NCI-H226 (cell line): ENCODE data around the gene LYSMD3.

Experiments used
- DNase-seq: peaks from one replicate; pipeline ENCODE4 v3.0.0-alpha.2; 2015

LYSMD3 gene

DNA sequence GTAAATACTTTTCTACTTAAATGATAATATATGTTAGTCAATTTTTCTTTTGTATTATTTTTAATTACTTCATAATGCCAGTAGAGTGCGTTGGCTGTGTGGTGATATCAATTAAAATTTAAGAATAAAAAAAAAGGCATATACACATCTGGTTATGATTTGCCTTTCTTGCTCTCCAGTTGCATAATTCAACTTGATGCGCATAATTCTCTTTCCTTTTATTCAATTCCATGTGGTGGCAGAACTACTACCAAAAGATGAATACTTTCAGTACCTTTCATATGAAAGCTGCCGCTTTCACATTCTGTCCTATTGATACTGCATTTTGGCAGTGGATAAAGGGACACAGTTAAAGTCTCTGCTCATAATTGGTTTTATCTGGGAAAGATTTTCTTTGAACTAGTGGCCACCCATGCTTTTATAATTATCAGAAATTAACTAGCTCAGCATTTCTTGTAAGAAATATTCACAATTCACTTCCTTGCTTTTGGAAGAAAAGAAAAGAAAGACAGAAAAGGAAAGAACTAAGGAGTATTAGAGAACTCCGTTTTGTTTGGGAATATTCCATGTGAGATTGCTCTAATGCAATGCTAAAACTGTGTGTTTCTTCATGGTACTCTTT is 16.9 kb upstream of the LYSMD3 start:
- DNase-seq: no peak

DNA sequence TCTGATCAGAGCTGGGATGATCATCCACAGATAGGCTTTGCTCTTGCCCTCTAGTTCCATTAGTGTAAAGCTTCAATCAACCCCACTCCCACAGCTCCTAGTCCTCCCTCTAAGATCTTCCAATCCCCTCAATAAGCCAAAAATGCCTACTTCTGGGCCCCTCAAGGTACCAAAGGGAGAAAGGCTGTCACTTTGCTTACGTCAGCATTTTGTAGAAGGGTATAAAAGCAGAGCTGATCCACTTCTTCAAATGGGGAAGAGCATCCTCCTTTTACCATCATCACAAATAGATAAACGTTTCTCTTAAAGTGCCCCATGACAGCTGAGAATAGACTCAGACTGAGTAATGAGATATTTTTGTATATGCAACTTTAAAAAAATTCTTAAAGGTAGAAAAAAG is 16.1 kb upstream of the LYSMD3 start:
- no peak for DNase-seq

DNA sequence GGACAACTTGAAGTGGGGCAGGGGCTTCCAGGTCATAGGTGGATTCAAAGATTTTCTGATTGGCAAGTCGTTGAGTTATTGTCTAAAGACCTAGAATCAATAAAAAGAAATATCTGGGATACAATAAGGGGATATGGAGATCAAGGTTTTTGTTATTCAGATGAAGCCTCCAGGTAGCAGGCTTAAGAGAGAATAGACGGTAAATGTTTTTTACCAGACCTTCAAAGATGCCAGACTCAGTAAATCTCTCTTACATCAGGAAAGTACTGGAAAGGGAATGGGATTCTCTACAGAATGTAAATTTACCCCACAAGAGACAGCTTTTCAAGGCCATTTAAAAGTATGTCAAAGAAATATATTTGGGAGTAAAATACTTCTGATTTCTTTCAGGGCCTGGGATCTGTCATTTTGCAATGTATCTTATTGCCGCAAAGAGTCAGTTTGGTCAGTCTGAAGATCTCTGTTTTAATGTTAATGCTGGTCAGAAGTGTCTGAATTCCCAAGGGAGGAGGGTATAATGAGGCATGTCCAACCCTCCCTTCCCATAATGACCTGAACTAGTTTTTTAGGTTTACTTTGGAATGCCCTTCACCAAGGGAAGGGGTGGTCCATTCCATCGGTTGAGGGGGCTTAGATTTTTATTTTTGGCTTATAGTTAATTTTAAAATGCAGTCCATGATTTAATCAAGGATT is 13.6 kb upstream of the LYSMD3 start:
- DNase-seq: no peak

DNA sequence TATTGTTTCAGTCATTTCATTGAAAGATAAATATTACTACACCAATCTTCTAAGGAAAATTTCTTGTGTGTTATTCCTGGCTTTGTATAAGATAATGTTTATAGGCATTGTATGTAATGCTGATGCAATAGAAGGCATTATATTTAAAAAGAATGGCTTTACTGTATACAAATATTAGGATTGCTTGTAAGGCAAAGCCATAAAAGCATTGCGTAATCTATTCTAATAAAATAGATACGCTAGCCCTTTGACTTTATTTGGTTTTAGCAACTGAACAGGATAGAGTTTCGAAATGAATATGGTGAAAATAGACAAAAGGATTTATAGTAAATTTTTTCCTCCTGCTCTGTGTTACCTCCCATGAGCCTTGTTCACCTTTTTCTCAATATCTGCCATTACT is 5.5 kb upstream of the LYSMD3 start:
- no peak for DNase-seq

DNA sequence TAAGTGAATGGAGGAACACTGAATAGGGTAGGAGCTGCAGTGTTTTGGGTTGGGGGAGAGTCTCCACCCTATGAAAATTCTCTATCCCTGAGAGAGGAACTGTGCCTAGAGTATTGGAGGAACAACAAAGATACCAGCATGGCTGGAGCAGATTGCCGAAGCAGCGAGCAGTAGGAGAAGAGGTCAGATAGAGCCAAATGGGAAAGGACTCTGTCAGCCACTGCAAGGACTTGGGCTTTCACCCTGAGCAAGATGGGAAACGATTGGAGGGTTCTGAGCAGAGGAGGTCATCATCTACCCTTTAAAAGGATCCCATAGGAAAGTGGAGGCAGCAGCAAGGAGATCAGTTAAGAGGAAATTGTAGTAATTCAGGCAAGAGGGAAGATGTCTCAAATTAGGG is 4.4 kb upstream of the LYSMD3 start:
- DNase-seq: no peak

DNA sequence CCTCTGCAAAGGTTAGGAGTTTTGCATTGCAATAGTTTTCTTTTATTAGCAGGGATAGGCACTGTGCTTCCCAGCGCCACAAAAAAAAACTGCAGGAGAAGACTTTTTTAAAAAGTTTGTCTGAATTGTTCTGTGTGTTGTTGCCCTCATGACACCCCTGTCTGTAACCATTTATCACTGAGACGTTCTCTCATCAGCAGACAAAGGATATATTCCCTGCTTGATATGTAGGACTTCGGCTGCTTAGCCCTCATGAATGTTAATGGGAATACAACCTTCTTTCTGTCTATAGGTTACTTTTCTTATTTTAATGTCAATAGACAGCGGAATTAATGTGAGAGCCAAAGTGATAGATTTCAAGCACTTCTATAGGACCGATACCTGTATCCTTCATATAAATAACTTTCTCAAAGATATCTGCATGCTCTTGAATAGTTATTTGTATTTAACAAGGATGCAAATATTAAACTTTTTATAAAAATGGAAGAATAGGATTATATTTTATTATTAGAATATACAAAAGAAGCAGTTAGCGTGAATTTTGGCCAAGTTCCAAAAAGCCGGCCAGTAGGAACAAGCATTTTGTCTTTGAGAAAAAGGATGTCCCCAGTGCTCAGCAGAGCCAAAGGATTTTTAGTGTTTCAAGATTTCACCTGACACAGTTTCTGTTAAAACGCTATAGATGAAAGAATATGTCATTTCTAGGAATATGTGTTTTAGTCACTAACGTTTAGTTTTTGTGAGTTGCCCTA is 1.5 kb upstream of the LYSMD3 start:
- no peak for DNase-seq

DNA sequence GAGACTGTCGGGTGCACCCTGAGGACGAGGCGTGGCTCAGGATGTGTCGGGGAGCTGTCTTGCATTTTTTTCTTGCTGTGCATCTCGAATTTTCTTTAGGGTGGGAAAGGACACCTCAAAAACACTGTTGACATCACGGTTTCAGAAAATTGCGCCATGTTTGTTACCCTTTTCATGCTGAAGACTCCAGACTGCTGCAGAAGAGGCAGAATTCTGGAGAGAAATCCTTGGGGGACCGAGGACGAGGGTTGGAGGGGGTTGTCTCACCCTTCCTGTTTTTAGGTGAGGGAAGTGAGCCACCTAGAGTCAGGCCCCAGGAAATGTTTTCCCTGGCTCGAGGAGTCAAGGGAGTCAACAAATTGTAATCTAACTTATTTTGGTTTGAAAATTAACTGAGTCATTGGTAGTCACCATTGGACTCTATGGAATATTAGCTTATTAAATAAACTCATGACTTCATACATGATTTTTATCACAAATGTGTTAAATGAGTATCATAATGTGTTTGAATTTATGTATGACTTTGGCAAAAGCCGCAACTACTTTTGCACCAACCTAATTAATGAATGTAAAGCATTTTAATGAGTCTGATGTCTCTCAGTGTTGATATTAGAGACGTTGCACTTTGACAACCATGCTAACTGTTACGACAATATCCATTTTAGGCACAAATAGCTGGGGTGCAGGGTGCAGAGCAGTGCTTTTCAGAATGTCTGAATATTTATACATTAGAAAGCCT is 724 bp upstream of the LYSMD3 start:
- DNase-seq: peak; percentile 61

DNA sequence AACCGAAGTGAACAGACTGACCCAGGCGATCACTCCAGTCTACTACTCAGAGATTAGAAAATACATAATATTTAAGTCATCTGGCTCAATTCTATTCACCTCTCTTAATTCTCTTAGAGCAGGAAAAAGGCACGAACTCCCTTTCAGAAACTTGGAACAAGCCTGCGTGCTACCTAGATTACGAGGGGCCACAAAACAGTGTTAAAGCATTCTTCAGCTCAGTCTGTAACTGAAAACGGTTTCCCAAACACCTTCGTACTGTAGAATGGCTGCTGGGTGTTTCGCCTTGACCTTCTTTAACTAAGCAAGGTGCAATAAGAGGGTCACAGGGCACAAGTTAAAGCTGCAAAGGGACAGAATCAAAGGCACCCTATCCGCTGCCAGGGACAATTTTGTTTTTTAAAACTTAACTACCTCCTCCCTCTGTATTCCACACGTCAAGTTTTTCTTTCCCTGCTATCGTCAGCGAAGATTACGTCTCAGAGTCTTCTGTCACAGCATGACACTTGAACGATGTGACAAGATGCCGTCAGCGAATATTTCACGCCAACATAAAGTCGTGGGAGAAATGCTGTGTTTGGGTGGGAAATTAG is 687 bp downstream of the LYSMD3 start:
- DNase-seq: no peak

DNA sequence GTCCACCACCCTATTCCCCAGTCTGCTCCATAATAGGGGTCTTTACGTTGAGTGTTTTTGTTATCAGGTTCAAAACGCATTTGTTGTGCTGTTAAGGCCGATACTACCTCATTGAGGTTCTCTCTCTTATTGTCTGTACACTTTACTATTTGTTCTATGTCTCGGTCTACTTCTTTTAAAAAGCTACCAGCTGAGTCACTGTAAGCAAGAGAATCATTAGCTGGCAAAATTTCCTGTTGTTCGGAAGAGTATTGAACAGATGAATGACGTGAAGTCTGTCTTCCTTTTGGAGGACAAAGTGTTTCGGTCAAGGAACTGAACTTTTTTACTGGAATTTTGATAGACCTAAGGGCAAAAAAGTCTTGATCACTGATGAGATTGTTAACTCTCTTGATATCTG is 10.3 kb downstream of the LYSMD3 start:
- no peak for DNase-seq

DNA sequence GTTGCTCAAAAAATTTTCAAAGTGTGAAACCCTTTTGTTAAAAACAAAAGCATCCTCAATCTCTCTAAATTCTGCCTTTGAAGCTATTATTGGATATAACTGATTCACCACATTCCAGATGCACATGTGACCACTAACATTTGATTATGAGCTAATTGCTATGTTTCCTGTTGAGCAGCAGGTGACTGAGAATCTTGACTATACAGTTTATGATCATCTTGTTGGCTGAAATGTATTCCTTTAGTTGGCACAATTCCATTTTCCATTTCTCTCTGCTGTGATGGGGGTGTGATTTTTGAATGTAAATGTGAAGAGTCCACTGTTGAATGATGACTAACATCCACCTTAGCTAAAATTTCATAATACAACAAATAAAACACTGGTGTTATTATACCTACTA is 10.7 kb downstream of the LYSMD3 start:
- DNase-seq: no peak

DNA sequence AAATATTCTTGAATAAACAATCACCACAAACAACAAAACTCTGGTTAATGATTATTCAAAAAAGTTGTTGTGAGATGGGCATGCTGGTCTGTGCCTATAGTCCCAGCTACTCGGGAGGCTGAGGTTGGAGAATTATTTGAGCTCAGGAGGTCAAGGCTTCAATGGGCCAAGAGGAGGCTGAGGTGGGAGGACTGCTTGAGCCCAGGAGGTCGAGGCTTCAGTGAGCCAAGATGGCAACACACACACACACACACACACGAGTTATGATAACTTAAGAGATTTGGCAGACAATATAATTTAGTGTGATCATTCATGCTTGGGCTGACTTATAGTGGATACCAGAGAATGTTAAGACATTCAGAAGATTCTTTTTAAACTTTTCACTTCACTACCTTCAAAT is 14.9 kb downstream of the LYSMD3 start:
- DNase-seq: no peak

DNA sequence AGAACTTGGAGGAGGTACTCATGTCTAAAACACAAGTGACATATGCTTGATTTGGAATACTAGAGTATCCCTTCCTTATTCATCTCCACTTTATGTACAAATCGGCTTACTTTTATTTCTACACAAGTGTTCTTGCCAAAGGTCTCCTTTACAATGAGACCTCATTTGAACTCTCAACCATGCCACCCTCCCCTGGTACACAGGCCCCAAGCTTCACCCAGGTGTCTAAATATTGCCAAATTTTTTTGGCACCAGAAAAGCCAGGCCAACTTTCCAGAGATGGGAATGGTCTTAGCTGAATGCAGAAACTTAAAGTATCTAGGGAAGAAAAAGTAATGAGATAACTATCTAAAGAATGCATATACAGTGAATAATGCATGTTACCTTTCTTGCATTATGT is 18.9 kb downstream of the LYSMD3 start:
- no peak for DNase-seq

DNA sequence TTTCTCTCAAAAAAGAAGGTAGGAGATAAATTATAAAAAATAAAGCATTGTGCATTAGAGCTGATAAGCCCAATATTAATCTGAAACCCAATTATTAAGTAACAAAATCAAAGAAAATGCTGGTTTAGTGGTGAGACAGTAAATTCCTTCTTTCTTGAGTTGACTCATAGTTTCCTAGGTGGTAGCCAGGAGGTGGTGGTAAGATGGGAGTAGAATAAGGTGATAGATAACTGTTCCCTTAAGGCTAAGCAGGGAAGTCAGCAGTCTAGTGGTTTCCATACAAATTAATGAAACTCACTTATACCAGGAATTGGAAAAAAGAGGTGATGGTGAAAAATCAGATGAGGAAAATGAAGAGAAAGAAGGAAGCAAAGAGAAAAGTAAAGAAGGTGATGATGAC is 23.2 kb downstream of the LYSMD3 start:
- peak; percentile 46 for DNase-seq

DNA sequence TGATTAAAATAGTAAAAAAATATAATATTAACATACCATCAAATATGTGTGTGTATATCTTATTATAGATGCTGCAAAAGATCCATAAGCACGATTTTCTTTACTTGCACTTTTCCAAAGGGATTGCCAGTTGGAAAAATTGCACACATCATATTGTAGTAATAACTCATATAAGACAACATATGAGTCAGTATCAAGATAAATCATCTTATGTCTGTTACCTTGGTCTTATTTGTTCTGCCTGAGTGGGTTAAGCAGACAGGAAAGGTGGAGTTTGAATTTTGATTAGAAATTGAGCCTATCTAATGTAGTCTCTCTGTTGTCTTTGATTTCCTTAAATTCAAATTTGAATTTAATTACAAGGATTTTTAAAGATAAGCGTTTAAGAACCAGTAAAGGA is 24.6 kb downstream of the LYSMD3 start:
- peak; percentile 44 for DNase-seq

DNA sequence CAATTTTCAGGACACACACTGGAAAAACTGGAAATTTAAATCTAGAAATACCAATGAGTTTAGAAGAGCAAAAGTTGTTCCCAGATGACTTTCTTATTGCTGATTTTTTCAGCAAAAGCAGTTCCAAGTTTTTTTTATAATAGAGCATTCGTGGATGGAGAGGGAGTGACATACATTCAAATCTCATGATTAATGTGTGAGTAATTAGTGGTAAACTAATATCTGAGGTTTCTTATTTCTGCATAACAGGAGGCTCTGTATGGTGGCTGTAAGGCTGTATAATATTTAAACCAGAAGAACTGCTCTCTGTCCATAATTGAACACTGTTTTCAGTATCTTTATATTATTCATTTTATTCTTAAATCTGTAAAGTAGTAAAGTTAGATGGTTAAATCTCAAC is 25.8 kb downstream of the LYSMD3 start:
- DNase-seq: no peak

DNA sequence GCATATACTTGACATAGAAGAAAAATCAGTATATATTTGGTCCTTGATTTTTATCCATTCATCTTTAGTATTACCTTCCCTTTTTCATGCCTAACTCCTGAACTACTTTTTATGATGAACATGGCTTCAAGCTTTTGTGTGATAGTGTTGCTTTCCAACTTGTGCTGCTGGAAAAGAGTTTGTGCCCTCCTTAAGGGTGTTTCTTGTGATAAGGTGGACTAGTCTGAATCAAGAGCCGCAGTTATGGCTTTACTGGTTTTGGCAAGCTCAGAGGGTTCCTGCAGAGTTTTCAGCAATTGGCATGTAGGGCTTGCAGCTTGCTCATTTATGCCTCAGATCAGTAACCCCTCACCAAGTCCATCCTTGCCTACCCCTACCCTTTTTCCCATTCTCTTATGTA is 34.2 kb downstream of the LYSMD3 start:
- DNase-seq: no peak

DNA sequence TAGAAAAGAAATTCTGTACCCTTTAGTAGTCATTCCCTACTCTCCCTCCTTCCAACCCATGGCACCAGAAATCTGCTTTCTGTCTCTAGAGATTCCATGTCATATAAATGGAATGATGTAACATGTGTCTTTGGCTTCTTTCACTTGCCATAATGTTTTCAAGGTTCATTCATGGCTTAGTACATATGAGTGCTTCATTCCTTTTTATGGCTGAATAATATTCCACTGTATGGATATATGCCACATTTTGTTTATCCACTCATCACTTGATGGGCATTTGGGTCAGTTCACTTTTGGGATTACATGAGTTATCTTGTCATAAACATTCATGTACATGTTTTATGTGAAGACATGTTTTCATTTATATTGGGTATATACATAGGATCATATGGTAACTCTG is 35.3 kb downstream of the LYSMD3 start:
- DNase-seq: no peak

DNA sequence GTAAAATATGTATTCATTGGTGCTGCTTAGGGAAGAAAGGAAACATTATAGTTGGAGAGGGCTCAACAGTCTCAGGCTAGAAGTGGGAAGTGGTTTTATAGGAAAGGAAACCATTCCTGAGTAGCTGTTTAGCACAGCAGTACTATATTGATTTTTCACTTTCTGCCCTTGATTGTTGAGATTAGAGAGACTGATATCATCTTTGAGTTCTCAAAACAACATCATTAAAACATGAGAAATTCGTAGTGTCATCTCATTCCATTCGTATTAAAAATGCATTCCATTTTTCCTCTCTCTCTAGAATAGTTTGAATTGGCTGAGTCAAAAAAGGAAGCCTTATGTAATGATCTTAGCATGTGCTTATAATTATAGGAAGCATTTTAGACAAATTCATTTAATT is 40.6 kb downstream of the LYSMD3 start:
- DNase-seq: no peak

DNA sequence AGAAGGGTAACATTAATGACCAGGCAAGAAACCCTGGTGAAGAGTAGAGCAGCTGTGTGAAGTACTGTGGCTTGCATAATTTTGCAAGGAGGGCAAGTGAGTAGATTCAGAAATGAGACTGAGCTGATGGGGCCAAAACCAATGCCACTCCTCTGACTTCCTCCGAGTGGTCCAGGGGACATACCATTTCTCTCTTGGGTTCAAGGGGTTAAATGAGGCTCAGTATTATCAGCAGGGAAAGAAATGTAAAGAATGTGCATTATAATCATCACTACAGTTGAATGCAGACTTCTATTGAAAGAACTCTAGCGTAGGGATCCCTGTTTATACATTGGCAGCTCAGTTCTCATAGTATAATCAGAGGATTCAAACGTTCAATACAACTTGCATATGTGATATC is 44.8 kb downstream of the LYSMD3 start:
- no peak for DNase-seq

DNA sequence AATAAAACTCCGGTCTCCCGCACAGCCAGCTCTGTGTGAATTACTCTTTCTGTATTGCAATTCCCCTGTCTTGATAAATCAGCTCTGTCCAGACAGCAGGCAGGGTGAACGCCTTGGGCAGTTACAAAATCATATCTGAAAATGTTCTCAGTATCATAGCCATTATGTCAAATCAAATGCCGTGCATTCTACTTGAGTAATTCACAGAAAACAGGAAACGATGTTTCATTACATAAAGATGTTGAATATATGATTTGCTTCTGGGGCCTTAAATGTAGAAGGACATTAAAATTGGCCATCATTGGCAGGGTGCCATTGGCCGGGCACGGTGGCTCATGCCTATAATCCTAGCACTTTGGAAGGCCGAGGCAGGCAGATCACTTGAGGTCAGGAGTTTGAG is 46.2 kb downstream of the LYSMD3 start:
- peak; percentile 13 for DNase-seq

DNA sequence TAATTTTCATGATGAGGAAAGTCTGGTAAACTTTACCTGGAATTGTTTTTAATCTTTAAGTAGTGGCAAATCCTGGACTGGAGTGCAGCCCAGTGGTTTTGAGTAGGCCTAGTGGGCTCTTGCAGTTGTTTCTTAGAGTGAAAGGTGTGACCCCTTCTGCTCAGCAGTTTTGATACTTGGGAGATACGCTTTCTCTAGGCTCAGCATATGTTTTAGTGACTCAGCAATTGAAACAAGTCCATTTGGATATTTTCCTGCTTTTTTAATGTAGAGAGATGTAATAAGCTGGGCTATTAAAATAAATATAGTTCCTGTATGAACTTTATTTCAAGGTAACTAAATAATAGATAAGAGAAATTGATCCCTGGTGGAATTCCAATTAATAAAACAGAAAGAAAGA is 48.7 kb downstream of the LYSMD3 start:
- no peak for DNase-seq

DNA sequence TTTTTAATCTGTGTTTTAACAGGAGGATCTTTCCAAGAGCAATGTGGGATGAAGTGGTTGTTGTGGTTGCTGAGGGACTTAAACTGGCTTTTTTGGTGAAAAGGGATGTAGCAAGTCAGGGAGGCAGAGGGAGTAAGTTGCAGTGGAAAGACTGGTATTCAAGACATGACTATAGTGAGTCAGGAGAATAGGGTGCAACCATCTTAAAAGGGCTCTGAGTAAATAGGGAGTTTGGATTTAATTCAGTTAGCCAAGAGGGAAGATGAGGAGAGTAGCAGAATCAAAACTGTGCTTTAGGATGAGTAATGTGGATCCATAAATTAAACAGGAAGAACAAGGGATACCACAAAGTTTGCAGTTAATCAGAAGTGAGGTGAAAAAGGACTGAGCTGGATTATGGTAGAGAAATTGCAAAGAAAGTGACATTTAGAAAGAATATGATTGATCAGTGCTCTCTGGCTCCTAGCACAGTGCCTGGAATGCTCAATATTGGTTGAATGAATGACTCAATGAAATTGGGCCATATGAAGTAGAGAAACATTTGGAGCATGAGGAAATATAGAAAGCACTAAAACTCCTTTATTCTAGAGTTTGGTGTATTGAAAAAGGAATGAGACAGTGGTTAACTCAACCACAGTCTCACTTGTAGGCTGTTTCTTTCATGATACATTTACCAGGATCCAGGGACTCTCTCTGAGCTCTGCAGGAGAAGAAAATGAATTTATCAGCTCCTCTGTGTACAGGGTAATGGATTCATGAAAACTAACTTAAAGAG is 49.6 kb downstream of the LYSMD3 start:
- DNase-seq: no peak
